GM23248 (cell line): ENCODE data around the gene PEX5L. TPM values are rescaled to one million over a fixed set of nuclear protein-coding genes. Genes with fewer than 3 reads are reported as not detected.
"Not testable (repeated sequence)": the region's sequence is repeated elsewhere in the genome, so short reads cannot be mapped to it uniquely, and the experiment has no call there.

Source experiments
- DNase-seq: peaks from one replicate; pipeline ENCODE4 v3.0.0-alpha.2; 2015
- H2AFZ ChIP-seq: fragments of 200-600 bp; sonication (generic); 2 replicates; pipeline ENCODE4 v1.6.1; 2016; ENCODE audit warnings: antibody characterized with exemption
- H3F3A ChIP-seq: fragments of 200-600 bp; sonication (generic); 2 replicates; pipeline ENCODE4 v1.6.1; 2016; ENCODE audit warnings: mild to moderate bottlenecking, antibody characterized with exemption, mixed run types; ENCODE audit not compliant: insufficient read depth
- H3K27ac ChIP-seq: fragments of 200-600 bp; sonication (generic); 2 replicates; pipeline ENCODE4 v1.5.1; 2016; ENCODE audit warnings: mild to moderate bottlenecking
- H3K27me3 ChIP-seq: fragments of 200-600 bp; sonication (generic); replicated peaks from 2 replicates; pipeline ENCODE4 v1.6.1; 2016; ENCODE audit warnings: mild to moderate bottlenecking; ENCODE audit not compliant: insufficient read depth
- H3K36me3 ChIP-seq: fragments of 200-600 bp; sonication (generic); 2 replicates; pipeline ENCODE4 v1.6.1; 2016; ENCODE audit warnings: low read depth, mild to moderate bottlenecking
- H3K4me1 ChIP-seq: fragments of 200-600 bp; sonication (generic); 2 replicates; pipeline ENCODE4 v1.6.1; 2016; ENCODE audit warnings: mild to moderate bottlenecking; ENCODE audit not compliant: insufficient read depth
- H3K4me2 ChIP-seq: fragments of 200-600 bp; sonication (generic); one replicate; pipeline ENCODE4 v1.6.1; 2016; ENCODE audit warnings: mild to moderate bottlenecking; ENCODE audit not compliant: unreplicated experiment
- H3K4me3 ChIP-seq: fragments of 200-600 bp; sonication (generic); 2 replicates; pipeline ENCODE4 v1.5.1; 2016; ENCODE audit warnings: mild to moderate bottlenecking
- H3K79me2 ChIP-seq: fragments of 200-600 bp; sonication (generic); 2 replicates; pipeline ENCODE4 v1.6.1; 2016; ENCODE audit warnings: mild to moderate bottlenecking; ENCODE audit not compliant: insufficient read depth
- H3K9ac ChIP-seq: fragments of 200-600 bp; sonication (generic); 2 replicates; pipeline ENCODE4 v1.6.1; 2016; ENCODE audit warnings: mild to moderate bottlenecking
- H3K9me2 ChIP-seq: fragments of 200-600 bp; sonication (generic); 2 replicates; pipeline ENCODE4 v1.6.1; 2016; ENCODE audit warnings: mixed run types, mild to moderate bottlenecking, moderate library complexity; ENCODE audit not compliant: insufficient read depth
- H3K9me3 ChIP-seq: fragments of 200-600 bp; sonication (generic); one replicate; pipeline ENCODE4 v1.6.1; 2017; ENCODE audit warnings: low read depth
- H4K20me1 ChIP-seq: fragments of 200-600 bp; sonication (generic); 2 replicates; pipeline ENCODE4 v1.6.0; 2016; ENCODE audit not compliant: insufficient read depth
- EZH2 ChIP-seq: fragments of 200-600 bp; sonication (generic); IDR thresholded peaks from 2 replicates; pipeline ENCODE4 v1.6.1; 2018; ENCODE audit warnings: antibody characterized with exemption, mild to moderate bottlenecking; ENCODE audit not compliant: insufficient read depth, poor library complexity, severe bottlenecking
- EZH2phosphoT487 ChIP-seq: fragments of 200-600 bp; sonication (generic); IDR thresholded peaks from 2 replicates; pipeline ENCODE4 v1.6.1; 2018; ENCODE audit warnings: antibody characterized with exemption, moderate library complexity, mild to moderate bottlenecking, low read depth; ENCODE audit not compliant: insufficient read depth
- WGBS, 2 experiments: methylation state at CpG; one replicate each; pipeline ENCODE4 v1.1.6; 2015 to 2017; ENCODE audit warnings: low lambda C conversion rate in 2 of 2, low coverage in 1 of 2; ENCODE audit errors: missing lambda C conversion rate in 2 of 2; 5-methylcytosine and 5-hydroxymethylcytosine counted together
- in situ Hi-C: fragments of 300-500 bp; cut with MboI; formaldehyde crosslinking; loops from 2 replicates; pipeline ENCODE4 v1.15.0; 2020
- polyA plus RNA-seq: library from polyadenylated mRNA; unstranded; fragments of >200 nt; fragmentation: Nextera tagmentation; extraction: Ambion mirVana; gene quantifications from 2 replicates; pipeline ENCODE4 v1.2.1, GENCODE V29; 2016
- total RNA-seq: library from RNA; depleted of rRNA; stranded (reverse); fragments of >200 nt; shearing (Covaris generic); gene quantifications from 2 replicates; pipeline ENCODE4 v1.2.3, GENCODE V29; 2014

PEX5L gene
- total and polyA plus RNA-seq, 2 experiments from 2014 or later = 0.03 TPM; not detected in 1

DNA sequence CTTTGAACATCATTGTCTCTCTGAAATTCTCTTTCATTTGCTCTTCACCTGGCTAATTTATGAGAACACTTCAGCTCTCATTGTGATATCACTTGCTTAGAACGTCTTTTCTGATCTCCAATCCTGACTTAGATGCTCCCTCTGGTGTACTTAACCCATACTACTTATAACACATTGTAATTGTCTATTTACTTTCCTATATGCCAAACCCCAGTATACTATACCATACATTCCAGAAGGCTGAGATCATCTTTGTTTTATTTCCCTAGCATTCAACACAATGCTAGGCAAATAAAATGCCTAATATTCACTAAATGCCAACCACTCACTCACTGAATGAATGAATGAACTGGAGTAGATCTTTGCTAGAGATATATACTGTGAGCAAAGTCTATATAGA is 27.0 kb upstream of the PEX5L start:
- H3K79me2 ChIP-seq = no peaks in the 10 kb centered on the region
- no peak overlapping the region for H3K27ac ChIP-seq
- H3K9me2 ChIP-seq = no peaks in the 10 kb centered on the region
- in situ Hi-C loops = no loop called here
- no peaks in the 10 kb centered on the region for H3K4me1 ChIP-seq
- H3K36me3 ChIP-seq = no peaks in the 10 kb centered on the region
- H3K4me3 ChIP-seq = no peak overlapping the region
- H4K20me1 ChIP-seq = no peaks in the 10 kb centered on the region
- no peaks in the 10 kb centered on the region; the same call in 1 of the 2 replicates for H3K27me3 ChIP-seq
- no peaks in the 10 kb centered on the region for H3K9me3 ChIP-seq
- H3K9ac ChIP-seq = no peak overlapping the region
- no peaks in the 10 kb centered on the region for H3F3A ChIP-seq
- no peak for TF ChIP-seq EZH2phosphoT487
- TF ChIP-seq EZH2 = no peak
- WGBS, 2 experiments = 3 to 4% methylated on average over 1 of the region's 1 CpG
- no peak for DNase-seq
- no peak overlapping the region for H3K4me2 ChIP-seq
- H2AFZ ChIP-seq = no peak overlapping the region

DNA sequence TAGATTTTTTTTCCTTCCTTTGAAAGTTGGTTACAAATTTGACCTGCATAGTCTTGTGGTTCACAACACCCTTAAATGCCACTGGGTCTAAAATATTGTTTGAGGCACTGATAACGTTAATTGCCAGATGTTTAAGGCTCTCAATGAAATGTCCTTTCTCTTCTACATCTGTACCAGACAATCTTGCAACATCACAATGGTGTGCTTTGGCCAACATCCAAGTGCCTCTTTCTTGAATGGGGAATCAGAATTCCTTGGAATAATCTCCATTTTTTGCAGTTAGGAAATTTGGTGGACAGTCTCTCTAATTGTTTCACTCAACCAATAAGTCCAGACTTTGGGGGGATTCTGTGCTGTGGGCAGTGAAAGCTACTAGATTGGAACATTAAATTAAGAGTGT is 26.0 kb upstream of the PEX5L start:
- 9 to 16% methylated on average over 1 of the region's 1 CpG for WGBS, 2 experiments

DNA sequence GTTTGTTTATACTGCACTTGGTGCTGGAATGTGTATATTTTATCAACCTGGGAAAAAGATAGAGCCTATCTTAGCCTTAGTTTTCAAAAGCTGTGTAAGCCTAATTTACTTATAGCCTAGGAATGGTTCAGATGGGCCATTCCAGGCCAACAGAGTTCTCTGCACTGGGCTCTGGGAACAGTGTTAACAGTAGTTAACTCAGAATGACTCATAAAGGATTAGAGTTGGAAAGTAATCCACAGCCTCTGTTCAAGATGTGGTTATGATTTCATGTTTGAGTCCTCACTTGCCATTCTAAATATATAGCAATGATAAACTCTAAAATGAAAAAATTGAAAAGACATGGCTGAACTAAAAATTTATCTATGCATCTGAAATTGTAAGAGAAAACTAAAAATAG is 22.6 kb upstream of the PEX5L start:
- no peaks in the 10 kb centered on the region for H3K36me3 ChIP-seq
- H3K4me1 ChIP-seq = no peaks in the 10 kb centered on the region
- no peaks in the 10 kb centered on the region for H3F3A ChIP-seq
- H2AFZ ChIP-seq = no peak overlapping the region
- no peaks in the 10 kb centered on the region for H3K27me3 ChIP-seq
- H3K27ac ChIP-seq = no peak overlapping the region
- no peaks in the 10 kb centered on the region for H3K79me2 ChIP-seq
- in situ Hi-C loops = no loop called here
- H3K9me3 ChIP-seq = no peaks in the 10 kb centered on the region
- no peak for DNase-seq
- H3K9me2 ChIP-seq = no peaks in the 10 kb centered on the region
- H4K20me1 ChIP-seq = no peaks in the 10 kb centered on the region
- H3K9ac ChIP-seq = no peak overlapping the region
- no peak overlapping the region for H3K4me2 ChIP-seq
- H3K4me3 ChIP-seq = no peak overlapping the region
- TF ChIP-seq EZH2phosphoT487 (no peak), EZH2 (no peak)

More for the DNA sequence above, 26.0 kb upstream of the PEX5L start:
- Histone ChIP-seq H3K4me1 (no peaks in the 10 kb centered on the region), H3K4me3 (no peak overlapping the region), H3K79me2 (no peaks in the 10 kb centered on the region), H3K9me2 (no peaks in the 10 kb centered on the region), H4K20me1 (no peaks in the 10 kb centered on the region), H3K4me2 (no peak overlapping the region), H3F3A (no peaks in the 10 kb centered on the region), H3K9ac (no peak overlapping the region), H2AFZ (no peak overlapping the region), H3K9me3 (no peaks in the 10 kb centered on the region), H3K36me3 (no peaks in the 10 kb centered on the region), H3K27ac (no peak overlapping the region), H3K27me3 (no peaks in the 10 kb centered on the region; the same call in 1 of the 2 replicates)
- no peak for TF ChIP-seq EZH2
- no peak for DNase-seq
- in situ Hi-C loops = no loop called here

DNA sequence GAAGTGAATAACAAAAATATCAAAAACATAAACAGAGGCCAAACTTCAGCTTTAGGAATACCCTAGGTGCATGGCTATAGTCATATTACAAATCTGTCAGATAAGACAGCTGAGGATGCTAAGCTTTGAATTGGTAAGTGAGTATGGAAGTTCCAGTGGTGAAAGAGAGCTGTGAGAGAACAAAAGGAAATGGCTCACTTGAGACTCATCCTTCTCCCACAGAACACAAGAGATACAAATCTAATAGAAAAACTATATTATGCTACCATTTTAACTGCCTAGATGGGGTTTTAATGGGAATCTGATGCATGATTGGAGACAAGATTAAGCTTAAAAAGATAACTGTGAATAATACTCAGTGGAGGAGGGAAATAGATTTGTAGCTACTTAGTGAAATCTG is 21.5 kb upstream of the PEX5L start:
- Histone ChIP-seq H3K36me3 (no peaks in the 10 kb centered on the region), H3K27me3 (no peaks in the 10 kb centered on the region), H3K4me2 (no peak overlapping the region), H4K20me1 (no peaks in the 10 kb centered on the region), H2AFZ (no peak overlapping the region), H3K9me3 (no peaks in the 10 kb centered on the region), H3F3A (no peaks in the 10 kb centered on the region), H3K9ac (no peak overlapping the region), H3K4me1 (no peaks in the 10 kb centered on the region), H3K9me2 (no peaks in the 10 kb centered on the region), H3K79me2 (no peaks in the 10 kb centered on the region), H3K4me3 (no peak overlapping the region), H3K27ac (no peak overlapping the region)
- TF ChIP-seq EZH2phosphoT487 = no peak
- no peak for TF ChIP-seq EZH2
- no peak for DNase-seq
- in situ Hi-C loops = no loop called here

DNA sequence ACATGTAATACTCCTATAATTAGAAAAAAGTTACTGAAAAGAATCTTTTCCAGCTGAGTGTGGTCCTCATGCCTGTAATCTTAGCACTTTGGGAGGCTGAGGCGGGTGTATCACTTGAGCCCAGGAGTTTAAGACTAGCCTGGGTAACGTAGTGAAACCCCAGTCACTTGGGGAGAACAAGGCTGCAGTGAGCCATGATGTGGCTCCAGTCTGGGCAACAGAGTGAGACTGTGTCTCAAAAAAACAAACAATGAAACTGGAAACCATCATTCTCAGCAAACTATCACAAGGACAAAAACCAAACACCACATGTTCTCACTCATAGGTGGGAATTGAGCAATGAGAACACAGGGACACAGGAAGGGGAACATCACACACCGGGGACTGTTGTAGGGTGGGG is 18.9 kb upstream of the PEX5L start:
- in situ Hi-C loops, H3F3A ChIP-seq, H3K36me3 ChIP-seq, H3K4me1 ChIP-seq, H3K9me3 ChIP-seq, H3K9me2 ChIP-seq, H3K9ac ChIP-seq, H4K20me1 ChIP-seq, H3K4me3 ChIP-seq, H3K27me3 ChIP-seq, H3K4me2 ChIP-seq, DNase-seq, H3K27ac ChIP-seq, H3K79me2 ChIP-seq, H2AFZ ChIP-seq: not testable (repeated sequence)
- WGBS, 2 experiments = 19 to 20% methylated on average over 2 to 3 of the region's 3 CpGs
